Activated naive CD8-positive, alpha-beta T cell treated with anti-CD3 and anti-CD28 coated beads, Interleukin-2, amount 10 ng/mL, durations not matched to agents 7 days and 5 days (primary cell): ENCODE measurements around the gene ADAM33. TPM values are rescaled to one million over a fixed set of nuclear protein-coding genes. Genes with fewer than 3 reads are reported as not detected.

ENCODE experiments used
- ATAC-seq: fragments of 150-1000 bp; cut with Tn5 transposase; one replicate; pipeline ENCODE4 v1.10.0; 2021; ENCODE audit warnings: low read depth, moderate library complexity
- POLR2A ChIA-PET: fragments of 350-600 bp; sonication (Branson Sonifier 250); formaldehyde crosslinking; loops from one replicate; lab custom pipeline; 2021; ENCODE audit warnings: antibody characterized with exemption; lab: Charles Lee
- DNase-seq: peaks from one replicate; pipeline ENCODE4 v3.0.0; 2021
- H3K27ac Mint-ChIP-seq: one replicate; pipeline ENCODE4 v1.8.0; 2022; ENCODE audit warnings: mild to moderate bottlenecking, mixed read lengths
- H3K27me3 Mint-ChIP-seq: one replicate; pipeline ENCODE4 v1.8.0; 2022; ENCODE audit warnings: mild to moderate bottlenecking, moderate library complexity, mixed read lengths
- H3K36me3 Mint-ChIP-seq: one replicate; pipeline ENCODE4 v1.8.0; 2021; ENCODE audit warnings: mild to moderate bottlenecking, mixed read lengths
- H3K4me1 Mint-ChIP-seq: one replicate; pipeline ENCODE4 v1.8.0; 2021; ENCODE audit warnings: mixed read lengths
- H3K4me3 Mint-ChIP-seq: one replicate; pipeline ENCODE4 v1.8.0; 2022; ENCODE audit warnings: mild to moderate bottlenecking, moderate library complexity, mixed read lengths
- H3K9me3 Mint-ChIP-seq: one replicate; pipeline ENCODE4 v1.8.0; 2021; ENCODE audit warnings: mixed read lengths
- total RNA-seq, 2 experiments: library from RNA; stranded (reverse); gene quantifications; one replicate each; pipeline ENCODE4 v1.2.3, GENCODE V29; 2021

Gene ADAM33
- total RNA-seq, 2 experiments from 2014 or later = not detected

DNA sequence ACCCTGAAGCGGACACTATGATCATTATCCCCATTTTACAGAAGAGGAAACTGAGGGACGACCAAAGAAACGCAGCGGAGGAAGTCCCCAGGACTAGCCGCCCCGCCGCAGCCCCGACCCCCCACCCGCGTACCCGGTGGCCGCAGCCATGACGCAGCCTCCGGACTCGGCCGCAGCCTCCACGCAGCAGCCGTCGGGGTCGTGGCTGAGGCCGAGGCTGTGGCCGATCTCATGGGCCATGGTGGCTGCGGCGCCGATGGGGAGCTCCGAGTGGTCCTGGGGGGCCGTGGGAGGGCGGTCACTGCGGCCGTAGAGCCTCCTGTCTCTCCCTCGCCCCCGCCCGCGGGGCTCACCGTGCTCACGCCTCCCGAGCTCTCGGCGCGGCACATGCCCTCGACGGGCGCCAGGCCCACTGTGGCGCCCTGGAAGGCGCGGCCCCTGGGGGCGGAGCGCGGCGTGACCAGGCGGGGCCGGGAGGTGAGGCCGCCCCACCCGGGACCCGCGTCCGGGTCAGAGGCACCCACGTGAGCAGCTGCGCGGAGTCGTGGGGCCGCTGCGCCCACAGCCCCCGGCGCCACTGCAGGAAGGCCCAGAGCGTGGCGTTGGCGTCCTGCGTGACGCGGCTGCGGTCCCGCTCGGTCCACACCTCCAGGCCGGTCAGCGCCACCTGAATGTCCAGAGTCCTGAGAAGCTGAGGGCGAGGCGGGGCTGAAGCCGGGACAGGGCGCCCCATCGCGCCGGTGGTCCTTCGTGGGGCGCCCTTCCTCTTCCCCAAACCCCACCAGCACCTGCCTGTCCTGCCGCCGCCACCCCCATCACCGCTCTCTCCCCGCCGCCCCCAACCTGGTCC, 8.4 kb downstream of the ADAM33 start:
- POLR2A ChIA-PET = no interaction called here
- H3K36me3 Mint-ChIP-seq = no peaks in the 10 kb centered on the region
- DNase-seq = no peak
- peaks cover 6% of the 10 kb centered on the region for H3K4me1 Mint-ChIP-seq
- H3K27me3 Mint-ChIP-seq = peaks cover 62% of the 10 kb centered on the region
- no peaks in the 10 kb centered on the region for H3K9me3 Mint-ChIP-seq
- ATAC-seq = no peak
- H3K4me3 Mint-ChIP-seq = no peak overlapping the region
- H3K27ac Mint-ChIP-seq = no peak overlapping the region

DNA sequence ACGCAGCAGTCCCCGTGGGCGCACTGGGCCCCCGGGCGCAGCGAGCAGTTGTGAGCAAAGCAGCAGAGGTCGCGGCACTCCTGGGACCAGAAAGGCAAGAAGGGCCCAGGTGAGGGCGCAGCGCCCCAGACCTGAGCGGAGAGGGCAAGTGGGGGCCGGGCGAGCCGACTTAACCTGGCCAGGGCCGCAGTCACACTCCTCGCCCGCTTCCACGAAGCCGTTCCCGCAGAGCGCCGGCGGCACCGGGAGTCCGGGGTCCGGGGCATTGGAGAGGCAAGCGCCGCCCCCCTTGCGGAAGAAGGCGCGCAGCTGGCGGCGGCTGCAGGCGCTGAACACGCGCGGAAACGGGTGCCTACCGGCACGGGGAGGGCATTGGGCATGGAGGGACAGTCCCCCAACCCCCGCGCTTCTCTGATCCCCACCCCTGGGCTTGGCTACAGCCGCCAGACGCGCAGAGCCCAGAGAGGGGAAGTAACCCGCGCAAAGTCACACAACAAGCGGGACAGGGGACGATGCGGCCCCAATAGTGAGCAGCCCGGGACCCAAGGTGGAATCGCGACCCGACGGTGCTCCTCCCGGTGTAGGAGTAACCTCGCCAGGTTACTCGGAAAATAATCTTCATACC, 9.2 kb downstream of the ADAM33 start:
- H3K4me3 Mint-ChIP-seq = peak overlapping the region; percentile 22
- no peak for ATAC-seq
- peak; percentile 57 for DNase-seq
- no peaks in the 10 kb centered on the region for H3K9me3 Mint-ChIP-seq
- no peaks in the 10 kb centered on the region for H3K36me3 Mint-ChIP-seq
- H3K27me3 Mint-ChIP-seq = peaks cover 69% of the 10 kb centered on the region
- H3K4me1 Mint-ChIP-seq = peaks cover 6% of the 10 kb centered on the region
- POLR2A ChIA-PET = no interaction called here
- H3K27ac Mint-ChIP-seq = no peak overlapping the region

GRCh38 chr20:3671986-3672546, 9.7 kb downstream of the ADAM33 start:
- H3K36me3 Mint-ChIP-seq = peaks cover 3% of the 10 kb centered on the region
- DNase-seq (no peak), ATAC-seq (no peak)
- POLR2A ChIA-PET = no interaction called here
- H3K4me3 Mint-ChIP-seq = no peak overlapping the region
- H3K9me3 Mint-ChIP-seq = no peaks in the 10 kb centered on the region
- peaks cover 75% of the 10 kb centered on the region for H3K27me3 Mint-ChIP-seq
- H3K27ac Mint-ChIP-seq = no peak overlapping the region
- H3K4me1 Mint-ChIP-seq = peaks cover 9% of the 10 kb centered on the region

- ATAC-seq (no peak), DNase-seq (no peak)
- peaks cover 4% of the 10 kb centered on the region for H3K36me3 Mint-ChIP-seq
- peaks cover 13% of the 10 kb centered on the region for H3K4me1 Mint-ChIP-seq
- H3K4me3 Mint-ChIP-seq = no peak overlapping the region
- H3K9me3 Mint-ChIP-seq = no peaks in the 10 kb centered on the region
- no peak overlapping the region for H3K27ac Mint-ChIP-seq
- POLR2A ChIA-PET = interaction anchor here (0.6 kb wide), 1 partner anchor 209 kb away, joined by 3 read pairs; no protein-coding TSS in a partner anchor
- peaks cover 75% of the 10 kb centered on the region for H3K27me3 Mint-ChIP-seq
These were observed 10.9 kb downstream of the ADAM33 start for GRCh38 chr20:3670945-3671344.

- Mint-ChIP-seq H3K4me3 (no peak overlapping the region), H3K9me3 (no peaks in the 10 kb centered on the region), H3K4me1 (peaks cover 18% of the 10 kb centered on the region), H3K36me3 (peaks cover 4% of the 10 kb centered on the region), H3K27me3 (peaks cover 74% of the 10 kb centered on the region), H3K27ac (no peak overlapping the region)
- POLR2A ChIA-PET = no interaction called here
- ATAC-seq = no peak
- no peak for DNase-seq
These were observed 11.3 kb downstream of the ADAM33 start for GRCh38 chr20:3670511-3670910.

- peaks cover 70% of the 10 kb centered on the region for H3K27me3 Mint-ChIP-seq
- POLR2A ChIA-PET = no interaction called here
- ATAC-seq (no peak), DNase-seq (no peak)
- peaks cover 21% of the 10 kb centered on the region for H3K4me1 Mint-ChIP-seq
- H3K36me3 Mint-ChIP-seq = peaks cover 4% of the 10 kb centered on the region
- no peak overlapping the region for H3K27ac Mint-ChIP-seq
- no peaks in the 10 kb centered on the region for H3K9me3 Mint-ChIP-seq
- H3K4me3 Mint-ChIP-seq = no peak overlapping the region
These were observed 12.0 kb downstream of the ADAM33 start for GRCh38 chr20:3669710-3670367.

DNA sequence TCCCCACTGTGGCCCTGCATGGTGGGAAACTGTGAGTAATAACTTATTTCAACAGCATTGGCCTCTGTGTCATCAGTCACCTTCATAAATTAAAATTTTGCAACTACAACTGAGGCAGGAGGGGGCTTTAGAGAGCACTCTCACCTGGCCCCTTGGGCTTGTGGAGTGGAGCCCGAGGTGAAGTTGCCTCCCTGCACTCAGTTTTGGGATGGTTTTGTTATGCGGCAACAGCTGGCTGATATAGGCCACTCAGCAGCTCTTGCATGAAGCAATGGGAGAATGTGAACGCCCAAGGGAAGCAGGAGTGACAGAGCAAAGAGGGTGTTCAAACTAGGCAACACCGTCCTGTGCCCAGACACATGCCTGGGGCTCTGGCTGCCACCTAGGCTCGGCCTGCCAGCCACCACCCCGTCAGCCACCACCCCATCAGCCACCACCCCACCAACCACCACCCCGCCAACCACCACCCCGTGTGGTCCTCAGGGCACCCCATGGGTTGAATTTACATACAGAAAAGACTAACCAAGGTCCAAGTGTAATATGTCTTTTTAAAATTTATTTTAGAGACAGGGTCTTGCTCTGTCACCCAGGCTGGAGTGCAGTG, 14.3 kb downstream of the ADAM33 start:
- DNase-seq = no peak
- no peak overlapping the region for H3K27ac Mint-ChIP-seq
- no peaks in the 10 kb centered on the region for H3K9me3 Mint-ChIP-seq
- peaks cover 22% of the 10 kb centered on the region for H3K4me1 Mint-ChIP-seq
- H3K36me3 Mint-ChIP-seq = peaks cover 4% of the 10 kb centered on the region
- ATAC-seq = no peak
- H3K27me3 Mint-ChIP-seq = peaks cover 77% of the 10 kb centered on the region
- POLR2A ChIA-PET = no interaction called here
- H3K4me3 Mint-ChIP-seq = no peak overlapping the region

- Mint-ChIP-seq H3K36me3 (peaks cover 4% of the 10 kb centered on the region), H3K9me3 (no peaks in the 10 kb centered on the region), H3K4me3 (no peak overlapping the region), H3K27ac (no peak overlapping the region), H3K27me3 (peaks cover 73% of the 10 kb centered on the region), H3K4me1 (peaks cover 31% of the 10 kb centered on the region)
- POLR2A ChIA-PET = no interaction called here
- DNase-seq (no peak), ATAC-seq (no peak)
These were observed 18.0 kb downstream of the ADAM33 start for GRCh38 chr20:3663858-3664257.

GRCh38 chr20:3663031-3663701, 18.6 kb downstream of the ADAM33 start, which contains the start of gene GFRA4:
TSS of gene GFRA4 (minus strand) at chr20:3663399. CDS start at chr20:3663399, 0 bp downstream.
- POLR2A ChIA-PET = no interaction called here
- ATAC-seq = no peak
- DNase-seq = no peak
- Mint-ChIP-seq H3K4me3 (no peak within 1 kb of the TSS), H3K9me3 (no peaks in the 10 kb centered on the region), H3K27me3 (peaks cover 68% of the 10 kb centered on the region), H3K27ac (no peak within 1 kb of the TSS), H3K36me3 (peaks cover 4% of the 10 kb centered on the region), H3K4me1 (peaks cover 34% of the 10 kb centered on the region)

- Mint-ChIP-seq H3K4me1 (peaks cover 31% of the 10 kb centered on the region), H3K9me3 (no peaks in the 10 kb centered on the region), H3K27ac (no peak overlapping the region), H3K27me3 (peaks cover 65% of the 10 kb centered on the region), H3K36me3 (peaks cover 1% of the 10 kb centered on the region), H3K4me3 (no peak overlapping the region)
- POLR2A ChIA-PET = no interaction called here
- DNase-seq (no peak), ATAC-seq (no peak)
These were observed 19.8 kb downstream of the ADAM33 start for GRCh38 chr20:3661814-3662665.

DNA sequence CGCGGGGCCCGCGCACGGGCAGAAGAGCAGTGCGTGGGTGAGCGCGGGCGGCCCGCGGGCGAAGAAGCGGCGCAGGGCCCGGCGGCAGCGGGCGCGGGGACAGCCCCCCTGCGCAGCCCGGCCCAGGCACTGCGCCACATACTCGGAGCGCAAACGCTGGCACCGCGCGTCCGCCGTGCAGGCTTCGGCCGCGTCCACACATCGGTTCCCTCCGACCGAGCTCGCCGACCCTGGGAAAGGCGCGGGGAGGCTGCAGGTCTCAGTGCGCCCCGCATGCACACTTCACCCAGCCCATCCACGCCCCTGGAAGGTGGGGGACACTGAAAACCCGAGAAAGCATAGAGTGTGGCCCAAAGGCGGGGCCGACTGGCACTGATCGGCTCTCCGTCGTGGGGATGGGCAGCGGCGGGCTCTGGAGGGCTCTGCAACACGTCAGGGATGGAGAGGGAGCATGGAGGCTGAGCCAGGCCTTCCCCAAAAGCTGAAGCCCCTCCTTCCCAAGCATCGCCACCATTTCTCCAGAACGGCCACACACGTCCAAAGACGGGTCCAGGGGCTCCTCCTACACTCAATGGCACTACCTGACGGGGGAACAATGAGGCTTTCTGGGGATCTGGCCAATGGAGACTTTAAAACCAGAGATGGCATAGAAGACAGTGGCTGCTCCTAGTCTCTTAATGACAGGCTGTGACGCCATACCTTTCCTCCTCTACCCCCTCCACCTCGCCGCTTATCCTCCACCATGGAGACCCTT, 20.6 kb downstream of the ADAM33 start:
- Mint-ChIP-seq H3K4me1 (peaks cover 26% of the 10 kb centered on the region), H3K4me3 (no peak overlapping the region), H3K27ac (no peak overlapping the region), H3K9me3 (no peaks in the 10 kb centered on the region), H3K36me3 (no peaks in the 10 kb centered on the region), H3K27me3 (peaks cover 60% of the 10 kb centered on the region)
- POLR2A ChIA-PET = no interaction called here
- ATAC-seq = no peak
- no peak for DNase-seq
